H1 (cell line): ENCODE measurements around the gene RHBDD2. TPM values are rescaled to one million over a fixed set of nuclear protein-coding genes. Genes with fewer than 3 reads are reported as not detected.

Experiments used
- FOSL1 ChIP-seq: IDR thresholded peaks from 2 replicates; pipeline ENCODE4 v1.6.1; 2011; ENCODE audit warnings: mild to moderate bottlenecking, low read depth, low read length, moderate library complexity; ENCODE audit not compliant: insufficient read depth
- JUN ChIP-seq: IDR thresholded peaks from 2 replicates; pipeline ENCODE4 v1.6.1; 2011; ENCODE audit warnings: low read depth, mild to moderate bottlenecking, improper control_type of control experiment, low read length
- MAX ChIP-seq: IDR thresholded peaks from 2 replicates; pipeline ENCODE4 v1.6.1; 2012; ENCODE audit warnings: inconsistent platforms
- RFX5 ChIP-seq: IDR thresholded peaks from 2 replicates; pipeline ENCODE4 v1.6.1; 2011; ENCODE audit warnings: low read depth, low read length, improper control_type of control experiment, borderline replicate concordance
- RXRA ChIP-seq: IDR thresholded peaks from 2 replicates; pipeline ENCODE4 v1.6.1; 2011; ENCODE audit warnings: low read depth, mild to moderate bottlenecking, low read length, moderate library complexity; ENCODE audit not compliant: insufficient read depth
- SIX5 ChIP-seq: IDR thresholded peaks from 2 replicates; pipeline ENCODE4 v1.6.1; 2011; ENCODE audit warnings: mild to moderate bottlenecking, low read depth, low read length
- ZNF274 ChIP-seq: IDR thresholded peaks from 2 replicates; pipeline ENCODE4 v1.7.0; 2012; ENCODE audit warnings: low read length, borderline replicate concordance; ENCODE audit errors: extremely low read depth
- polyA plus RNA-seq, 7 experiments: library from polyadenylated mRNA; depleted of rRNA in 3 of 7; stranded (reverse) in 5 of 7; unstranded in 2 of 7; fragments of >200 nt in 5 of 7; fragments of 200-250 nt in 2 of 7; gene quantifications; 1 replicate in 5 of 7; 2 replicates in 1 of 7; 4 replicates in 1 of 7; pipeline versions ENCODE4 v1.2.1 to v1.2.3, GENCODE V29; 2011 to 2013; ENCODE audit warnings: missing spikeins in 2 of 7, mixed read lengths in 2 of 7
- total RNA-seq: library from RNA; stranded (reverse); fragmentation: NEBNext Ultra II Directional; extraction: Animal tissue kit (Norgen Biotek cat#: 25700); gene quantifications from 2 replicates; pipeline ENCODE4 v1.2.1, GENCODE V29; 2021

The RHBDD2 gene
- total and polyA plus RNA-seq, 2 of the 8 experiments (the other 6 are each of a cell fraction or from before 2014, with no cell fraction given), result 28.3 to 65.5 TPM

DNA sequence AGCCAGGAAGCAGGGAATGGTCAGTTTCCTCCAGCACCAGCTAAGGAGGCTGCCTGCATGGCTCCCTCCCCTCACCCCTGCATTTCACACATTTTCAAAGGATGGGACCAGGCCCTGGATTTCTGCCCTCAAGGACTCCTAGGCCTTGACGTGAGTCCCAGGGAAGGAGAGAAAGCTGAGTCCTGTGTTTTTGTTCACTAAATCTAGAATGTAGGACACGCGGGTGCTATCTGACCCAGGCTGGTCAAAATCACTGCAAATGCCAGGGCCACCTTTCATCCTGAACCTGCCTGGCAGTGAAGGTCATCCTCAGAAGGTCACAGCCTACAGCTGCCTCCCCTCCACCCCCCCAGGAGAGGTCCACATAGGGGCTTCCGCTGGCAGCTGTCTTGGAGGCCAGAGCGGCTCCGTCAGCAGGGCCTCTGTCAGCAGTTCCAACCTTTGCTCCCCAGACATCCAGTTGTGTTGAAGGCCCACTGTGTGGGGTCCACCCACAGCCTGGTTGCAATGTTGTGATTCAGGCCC, 18.0 kb downstream of the RHBDD2 start (continued):
- no peak for TF ChIP-seq MAX
- no peak for TF ChIP-seq RFX5
- no peak for TF ChIP-seq FOSL1
- no peak for TF ChIP-seq RXRA
- no peak for TF ChIP-seq JUN
- TF ChIP-seq SIX5, result no peak
- TF ChIP-seq ZNF274, result no peak
